A549 (cell line): ENCODE results near the gene PRDM11. TPM values are rescaled to one million over a fixed set of nuclear protein-coding genes. Genes with fewer than 3 reads are reported as not detected.

ENCODE experiments used
- ATAC-seq, 2 experiments: fragments of 200-7000 bp in 1 of 2; fragments of >200 bp in 1 of 2; cut with Nextera tagmentation in 1 of 2; cut with Tn5 transposase in 1 of 2; 3 replicates each; pipeline versions ENCODE4 v1.8.0 to v1.9.1; 2018 to 2020; ENCODE audit warnings: mild to moderate bottlenecking in 1 of 2, moderate library complexity in 1 of 2
- CTCF ChIA-PET: fragments of 300-600 bp; sonication (Branson Sonifier 250); formaldehyde crosslinking; extraction: SDS; loops from one replicate; lab custom pipeline; 2021; ENCODE audit warnings: antibody characterized with exemption, inconsistent platforms; lab: Yijun Ruan, JAX
- POLR2A ChIA-PET: fragments of 350-600 bp; formaldehyde crosslinking; extraction: SDS; loops from one replicate; lab custom pipeline; 2021; ENCODE audit warnings: antibody characterized with exemption, inconsistent platforms; lab: Yijun Ruan, JAX
- DNase-seq, 2 experiments: peaks; one replicate each; pipeline versions ENCODE4 v3.0.0 to v3.0.0-alpha.2; 2011 to 2016; ENCODE audit warnings: low read depth in 1 of 2, low spot score in 1 of 2
- FAIRE-seq: peaks from 2 replicates; lab custom pipeline; 2011; peaks lifted over from hg19 to GRCh38; lab: Jason Lieb, UNC
- H3K27ac ChIP-seq, 2 experiments: fragments of >200 bp; sonication (Bioruptor Twin); formaldehyde crosslinking; 3 replicates each; pipeline ENCODE4 v1.5.1; 2016 to 2017
- H3K4me1 ChIP-seq: fragments of >200 bp; sonication (Bioruptor Twin); formaldehyde crosslinking; 3 replicates; pipeline ENCODE4 v1.6.1; 2016
- H3K4me2 ChIP-seq: fragments of >200 bp; sonication (Bioruptor Twin); formaldehyde crosslinking; 3 replicates; pipeline ENCODE4 v1.6.1; 2016
- H3K4me3 ChIP-seq: fragments of >200 bp; sonication (Bioruptor Twin); formaldehyde crosslinking; 3 replicates; pipeline ENCODE4 v1.5.1; 2016
- H3K9me3 ChIP-seq: fragments of >200 bp; sonication (Bioruptor Twin); formaldehyde crosslinking; 3 replicates; pipeline ENCODE4 v1.6.1; 2016
- ESRRA ChIP-seq: fragments of 150-350 bp; IDR thresholded peaks from 2 replicates; pipeline ENCODE4 v1.6.1; 2014; ENCODE audit warnings: mild to moderate bottlenecking, low read length, borderline replicate concordance
- FOSL2 ChIP-seq, 2 experiments: fragments of 450-650 bp in 1 of 2; fragments of >200 bp in 1 of 2; sonication (Bioruptor Twin) in 1 of 2; formaldehyde crosslinking; IDR thresholded peaks; 2 replicates each; pipeline versions ENCODE4 v1.5.0 to v1.6.1; 2016 to 2020; ENCODE audit warnings: mild to moderate bottlenecking in 1 of 2, moderate library complexity in 1 of 2
- FOXS1 ChIP-seq: fragments of 250-450 bp; sonication (Bioruptor Pico); IDR thresholded peaks from 2 replicates; pipeline ENCODE4 v1.5.0; 2020; ENCODE audit warnings: mild to moderate bottlenecking, moderate library complexity
- HEYL ChIP-seq: fragments of 250-450 bp; sonication (Bioruptor Pico); IDR thresholded peaks from 2 replicates; pipeline ENCODE4 v1.8.0; 2021; ENCODE audit warnings: mild to moderate bottlenecking, moderate library complexity
- HOXB13 ChIP-seq: fragments of 250-450 bp; sonication (Bioruptor Pico); IDR thresholded peaks from 2 replicates; pipeline ENCODE4 v1.5.0; 2020; ENCODE audit warnings: low read depth, mild to moderate bottlenecking, moderate library complexity
- HOXB5 ChIP-seq: fragments of 250-450 bp; sonication (Bioruptor Pico); IDR thresholded peaks from 2 replicates; pipeline ENCODE4 v1.5.0; 2020; ENCODE audit warnings: mild to moderate bottlenecking, moderate library complexity
- JUN ChIP-seq, 2 experiments: fragments of >200 bp; sonication (Bioruptor Twin); formaldehyde crosslinking; IDR thresholded peaks; 2 replicates in 1 of 2; 3 replicates in 1 of 2; pipeline ENCODE4 v1.6.1; 2016 to 2017
- MAZ ChIP-seq: fragments of 150-350 bp; IDR thresholded peaks from 2 replicates; pipeline ENCODE4 v1.6.1; 2014; ENCODE audit warnings: antibody characterized with exemption, low read depth, low read length, borderline replicate concordance
- NPAS2 ChIP-seq: fragments of 250-450 bp; sonication (Bioruptor Pico); IDR thresholded peaks from 2 replicates; pipeline ENCODE4 v1.8.0; 2022; ENCODE audit warnings: mild to moderate bottlenecking, moderate library complexity, borderline replicate concordance
- NR3C1 ChIP-seq: fragments of >200 bp; sonication (Bioruptor Twin); formaldehyde crosslinking; IDR thresholded peaks from 3 replicates; pipeline ENCODE4 v1.6.1; 2017
- PHF8 ChIP-seq: fragments of 200-600 bp; sonication (generic); IDR thresholded peaks from 2 replicates; pipeline ENCODE4 v1.6.1; 2016; ENCODE audit warnings: low read depth, mild to moderate bottlenecking, antibody characterized with exemption, moderate library complexity, borderline replicate concordance
- POLR2A ChIP-seq: IDR thresholded peaks from 2 replicates; pipeline ENCODE4 v1.6.1; 2012; ENCODE audit warnings: mild to moderate bottlenecking, low read length
- RAD21 ChIP-seq, 2 experiments: fragments of >200 bp in 1 of 2; sonication (Bioruptor Twin) in 1 of 2; formaldehyde crosslinking in 1 of 2; IDR thresholded peaks in 1 of 2; conservative IDR thresholded peaks in 1 of 2; 2 replicates in 1 of 2; 3 replicates in 1 of 2; pipeline ENCODE4 v1.6.1; 2012 to 2018; ENCODE audit warnings: inconsistent platforms in 1 of 2
- RARB ChIP-seq: fragments of 250-450 bp; sonication (Bioruptor Pico); IDR thresholded peaks from 2 replicates; pipeline ENCODE4 v1.8.0; 2021; ENCODE audit warnings: mild to moderate bottlenecking, moderate library complexity
- RCOR1 ChIP-seq: fragments of 150-350 bp; IDR thresholded peaks from 2 replicates; pipeline ENCODE4 v1.6.1; 2014; ENCODE audit warnings: antibody characterized with exemption, low read length, low read depth
- RFX5 ChIP-seq: fragments of 450-650 bp; IDR thresholded peaks from 2 replicates; pipeline ENCODE4 v1.7.1; 2014; ENCODE audit warnings: antibody characterized with exemption, mild to moderate bottlenecking, moderate library complexity
- RNF2 ChIP-seq: fragments of 200-600 bp; sonication (generic); IDR thresholded peaks from 2 replicates; pipeline ENCODE4 v1.6.1; 2016; ENCODE audit warnings: low read depth, mild to moderate bottlenecking, antibody characterized with exemption, moderate library complexity, borderline replicate concordance
- TFCP2L1 ChIP-seq: fragments of 250-450 bp; sonication (Bioruptor Pico); IDR thresholded peaks from 2 replicates; pipeline ENCODE4 v1.5.0; 2021; ENCODE audit warnings: mild to moderate bottlenecking
- ZC3H11A ChIP-seq: fragments of 450-650 bp; IDR thresholded peaks from 2 replicates; pipeline ENCODE4 v1.6.1; 2014; ENCODE audit warnings: antibody characterized with exemption, mild to moderate bottlenecking
- ZSCAN20 ChIP-seq: fragments of 250-450 bp; sonication (Bioruptor Pico); IDR thresholded peaks from 2 replicates; pipeline ENCODE4 v1.8.0; 2022; ENCODE audit warnings: mild to moderate bottlenecking, moderate library complexity
- WGBS: methylation state at CpG from one replicate; pipeline ENCODE4 v1.1.6; 2017; ENCODE audit errors: missing lambda C conversion rate; 5-methylcytosine and 5-hydroxymethylcytosine counted together
- polyA plus RNA-seq, 4 experiments: library from polyadenylated mRNA; depleted of rRNA in 3 of 4; stranded (reverse); fragments of >200 nt; fragmentation: RNase III in 1 of 4; extraction: RNeasy Plus Mini Kit Qiagen cat#74134 plus additional on column Dnase treatment in 1 of 4; gene quantifications; 2 replicates in 3 of 4; 3 replicates in 1 of 4; pipeline ENCODE4 v1.2.3, GENCODE V29; 2011 to 2017
- TF ChIP-seq, protein P1 (sequence below): fragments of 250-450 bp; sonication (Bioruptor Pico); IDR thresholded peaks from 2 replicates; pipeline ENCODE4 v1.5.0; 2021; ENCODE audit warnings: mild to moderate bottlenecking, moderate library complexity, borderline replicate concordance
- TF ChIP-seq, protein P2 (sequence below): fragments of 250-450 bp; sonication (Bioruptor Pico); IDR thresholded peaks from 2 replicates; pipeline ENCODE4 v1.5.0; 2020; ENCODE audit warnings: low read depth, mild to moderate bottlenecking, moderate library complexity
- TF ChIP-seq, protein P3 (sequence below): fragments of 450-650 bp; IDR thresholded peaks from 2 replicates; pipeline ENCODE4 v1.6.1; 2014; ENCODE audit warnings: antibody characterized with exemption
- TF ChIP-seq, protein P4 (sequence below): fragments of >200 bp; sonication (Bioruptor Twin); formaldehyde crosslinking; IDR thresholded peaks from 3 replicates; pipeline ENCODE4 v1.6.1; 2016
- TF ChIP-seq, protein P5 (sequence below): IDR thresholded peaks from 2 replicates; pipeline ENCODE4 v1.6.1; 2012
- TF ChIP-seq, protein P6 (sequence below): fragments of >200 bp; sonication (Bioruptor Twin); formaldehyde crosslinking; IDR thresholded peaks from 3 replicates; pipeline ENCODE4 v1.5.1; 2016
- TF ChIP-seq, protein P7 (sequence below): IDR thresholded peaks from 2 replicates; pipeline ENCODE4 v1.6.1; 2012
- TF ChIP-seq, protein P8 (sequence below): fragments of >200 bp; sonication (Bioruptor Twin); formaldehyde crosslinking; IDR thresholded peaks from 2 replicates; pipeline ENCODE4 v1.6.1; 2016

The PRDM11 gene
- polyA plus RNA-seq, 2 of the 4 experiments (the other 2 are of a cell fraction), result 4.3 to 5.3 TPM

DNA sequence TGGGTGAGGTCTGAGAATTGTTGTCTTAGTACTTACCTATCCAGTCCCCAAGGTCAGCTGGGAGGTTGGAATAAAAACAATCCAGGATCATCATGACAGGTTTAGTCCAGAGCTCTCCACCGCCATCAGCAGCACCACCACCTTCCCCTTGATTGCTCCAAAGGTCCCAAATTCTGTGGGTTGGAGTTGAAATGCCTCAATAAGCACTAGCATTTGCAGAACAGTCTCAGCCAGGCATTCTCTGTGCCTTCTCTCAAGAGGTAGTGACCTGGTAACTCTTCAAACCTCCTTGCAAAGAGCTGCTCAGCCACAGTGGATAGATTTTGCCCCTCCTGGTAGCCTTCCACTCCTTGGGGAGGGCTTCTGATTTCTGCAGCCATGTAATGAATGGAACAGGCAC is 69.6 kb downstream of the PRDM11 start:
- WGBS, result 100% methylated on average over 1 of the region's 1 CpG
- no peak for ATAC-seq
- CTCF ChIA-PET, result interaction anchor here (1.2 to 2.3 kb wide), 7 partner anchors 9 to 556 kb away, joined by 3 to 10 read pairs (median 4); no protein-coding TSS in a partner anchor
- Histone ChIP-seq H3K4me1 (no peaks in the 10 kb centered on the region), H3K27ac (no peak overlapping the region), H3K9me3 (no peaks in the 10 kb centered on the region)
- no peak for FAIRE-seq
- no peak for TF ChIP-seq ZC3H11A
- no peak for TF ChIP-seq ZSCAN20 (CRISPR knock-in tag)
- TF ChIP-seq RARB, result no peak
- TF ChIP-seq, protein P1, sequence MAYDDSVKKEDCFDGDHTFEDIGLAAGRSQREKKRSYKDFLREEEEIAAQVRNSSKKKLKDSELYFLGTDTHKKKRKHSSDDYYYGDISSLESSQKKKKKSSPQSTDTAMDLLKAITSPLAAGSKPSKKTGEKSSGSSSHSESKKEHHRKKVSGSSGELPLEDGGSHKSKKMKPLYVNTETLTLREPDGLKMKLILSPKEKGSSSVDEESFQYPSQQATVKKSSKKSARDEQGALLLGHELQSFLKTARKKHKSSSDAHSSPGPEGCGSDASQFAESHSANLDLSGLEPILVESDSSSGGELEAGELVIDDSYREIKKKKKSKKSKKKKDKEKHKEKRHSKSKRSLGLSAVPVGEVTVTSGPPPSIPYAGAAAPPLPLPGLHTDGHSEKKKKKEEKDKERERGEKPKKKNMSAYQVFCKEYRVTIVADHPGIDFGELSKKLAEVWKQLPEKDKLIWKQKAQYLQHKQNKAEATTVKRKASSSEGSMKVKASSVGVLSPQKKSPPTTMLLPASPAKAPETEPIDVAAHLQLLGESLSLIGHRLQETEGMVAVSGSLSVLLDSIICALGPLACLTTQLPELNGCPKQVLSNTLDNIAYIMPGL (CRISPR knock-in tag), result no peak
- TF ChIP-seq, protein P2, sequence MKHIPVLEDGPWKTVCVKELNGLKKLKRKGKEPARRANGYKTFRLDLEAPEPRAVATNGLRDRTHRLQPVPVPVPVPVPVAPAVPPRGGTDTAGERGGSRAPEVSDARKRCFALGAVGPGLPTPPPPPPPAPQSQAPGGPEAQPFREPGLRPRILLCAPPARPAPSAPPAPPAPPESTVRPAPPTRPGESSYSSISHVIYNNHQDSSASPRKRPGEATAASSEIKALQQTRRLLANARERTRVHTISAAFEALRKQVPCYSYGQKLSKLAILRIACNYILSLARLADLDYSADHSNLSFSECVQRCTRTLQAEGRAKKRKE (CRISPR knock-in tag), result no peak
- no peak for TF ChIP-seq RFX5
- no peak for TF ChIP-seq RCOR1
- TF ChIP-seq, protein P3, sequence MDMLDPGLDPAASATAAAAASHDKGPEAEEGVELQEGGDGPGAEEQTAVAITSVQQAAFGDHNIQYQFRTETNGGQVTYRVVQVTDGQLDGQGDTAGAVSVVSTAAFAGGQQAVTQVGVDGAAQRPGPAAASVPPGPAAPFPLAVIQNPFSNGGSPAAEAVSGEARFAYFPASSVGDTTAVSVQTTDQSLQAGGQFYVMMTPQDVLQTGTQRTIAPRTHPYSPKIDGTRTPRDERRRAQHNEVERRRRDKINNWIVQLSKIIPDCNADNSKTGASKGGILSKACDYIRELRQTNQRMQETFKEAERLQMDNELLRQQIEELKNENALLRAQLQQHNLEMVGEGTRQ, result no peak
- TF ChIP-seq HOXB13 (CRISPR knock-in tag), result no peak
- no peak for TF ChIP-seq NR3C1
- TF ChIP-seq MAZ, result no peak
- TF ChIP-seq, protein P4, sequence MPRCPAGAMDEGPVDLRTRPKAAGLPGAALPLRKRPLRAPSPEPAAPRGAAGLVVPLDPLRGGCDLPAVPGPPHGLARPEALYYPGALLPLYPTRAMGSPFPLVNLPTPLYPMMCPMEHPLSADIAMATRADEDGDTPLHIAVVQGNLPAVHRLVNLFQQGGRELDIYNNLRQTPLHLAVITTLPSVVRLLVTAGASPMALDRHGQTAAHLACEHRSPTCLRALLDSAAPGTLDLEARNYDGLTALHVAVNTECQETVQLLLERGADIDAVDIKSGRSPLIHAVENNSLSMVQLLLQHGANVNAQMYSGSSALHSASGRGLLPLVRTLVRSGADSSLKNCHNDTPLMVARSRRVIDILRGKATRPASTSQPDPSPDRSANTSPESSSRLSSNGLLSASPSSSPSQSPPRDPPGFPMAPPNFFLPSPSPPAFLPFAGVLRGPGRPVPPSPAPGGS, result no peak
- no peak for TF ChIP-seq POLR2A
- TF ChIP-seq, protein P5, sequence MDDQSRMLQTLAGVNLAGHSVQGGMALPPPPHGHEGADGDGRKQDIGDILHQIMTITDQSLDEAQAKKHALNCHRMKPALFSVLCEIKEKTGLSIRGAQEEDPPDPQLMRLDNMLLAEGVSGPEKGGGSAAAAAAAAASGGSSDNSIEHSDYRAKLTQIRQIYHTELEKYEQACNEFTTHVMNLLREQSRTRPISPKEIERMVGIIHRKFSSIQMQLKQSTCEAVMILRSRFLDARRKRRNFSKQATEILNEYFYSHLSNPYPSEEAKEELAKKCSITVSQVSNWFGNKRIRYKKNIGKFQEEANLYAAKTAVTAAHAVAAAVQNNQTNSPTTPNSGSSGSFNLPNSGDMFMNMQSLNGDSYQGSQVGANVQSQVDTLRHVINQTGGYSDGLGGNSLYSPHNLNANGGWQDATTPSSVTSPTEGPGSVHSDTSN, result no peak
- TF ChIP-seq ESRRA, result no peak
- TF ChIP-seq RAD21 (conservative IDR thresholded peaks at IDR 0.05 in 1 of 2, IDR thresholded peaks at IDR 0.05 in 1 of 2), result no peak
- TF ChIP-seq, protein P6, sequence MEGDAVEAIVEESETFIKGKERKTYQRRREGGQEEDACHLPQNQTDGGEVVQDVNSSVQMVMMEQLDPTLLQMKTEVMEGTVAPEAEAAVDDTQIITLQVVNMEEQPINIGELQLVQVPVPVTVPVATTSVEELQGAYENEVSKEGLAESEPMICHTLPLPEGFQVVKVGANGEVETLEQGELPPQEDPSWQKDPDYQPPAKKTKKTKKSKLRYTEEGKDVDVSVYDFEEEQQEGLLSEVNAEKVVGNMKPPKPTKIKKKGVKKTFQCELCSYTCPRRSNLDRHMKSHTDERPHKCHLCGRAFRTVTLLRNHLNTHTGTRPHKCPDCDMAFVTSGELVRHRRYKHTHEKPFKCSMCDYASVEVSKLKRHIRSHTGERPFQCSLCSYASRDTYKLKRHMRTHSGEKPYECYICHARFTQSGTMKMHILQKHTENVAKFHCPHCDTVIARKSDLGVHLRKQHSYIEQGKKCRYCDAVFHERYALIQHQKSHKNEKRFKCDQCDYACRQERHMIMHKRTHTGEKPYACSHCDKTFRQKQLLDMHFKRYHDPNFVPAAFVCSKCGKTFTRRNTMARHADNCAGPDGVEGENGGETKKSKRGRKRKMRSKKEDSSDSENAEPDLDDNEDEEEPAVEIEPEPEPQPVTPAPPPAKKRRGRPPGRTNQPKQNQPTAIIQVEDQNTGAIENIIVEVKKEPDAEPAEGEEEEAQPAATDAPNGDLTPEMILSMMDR, result no peak
- TF ChIP-seq TFCP2L1 (CRISPR knock-in tag), result no peak
- TF ChIP-seq JUN (IDR thresholded peaks at IDR 0.05), result no peak
- TF ChIP-seq, all 56 proteins: peak for 0
- H3K4me3 ChIP-seq, result no peak overlapping the region
- no peak for DNase-seq
- POLR2A ChIA-PET, result no interaction called here
- no peak overlapping the region for H3K4me2 ChIP-seq

DNA sequence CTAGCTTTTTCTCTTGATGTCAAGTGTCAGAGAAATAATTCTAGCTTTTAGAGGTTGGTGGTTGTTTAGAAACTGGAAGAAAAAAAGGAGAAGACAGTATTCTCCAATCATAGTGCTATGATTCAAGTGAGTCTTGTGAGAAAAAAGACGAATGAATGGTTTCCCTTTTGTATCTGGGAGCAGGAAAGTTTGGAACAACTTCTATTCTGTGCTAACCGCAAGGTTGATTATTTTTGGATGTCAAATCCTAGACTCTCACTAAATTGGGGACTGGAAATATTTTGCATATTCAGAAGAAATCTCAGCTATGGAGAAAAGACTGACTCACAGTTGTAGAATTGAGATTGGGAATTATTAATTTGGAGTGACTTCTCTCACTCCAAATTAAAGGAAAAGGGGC is 70.5 kb downstream of the PRDM11 start:
- no peaks in the 10 kb centered on the region for H3K4me1 ChIP-seq
- no peak for ATAC-seq
- DNase-seq, result no peak
- no peak overlapping the region for H3K4me3 ChIP-seq
- CTCF ChIA-PET, result interaction anchor here (0.8 to 2.3 kb wide), 7 partner anchors 8 to 555 kb away, joined by 3 to 10 read pairs (median 3); no protein-coding TSS in a partner anchor
- H3K27ac ChIP-seq, result no peak overlapping the region
- no peak for TF ChIP-seq RCOR1
- TF ChIP-seq RAD21 (conservative IDR thresholded peaks at IDR 0.05 in 1 of 2, IDR thresholded peaks at IDR 0.05 in 1 of 2), result no peak
- TF ChIP-seq HOXB5 (CRISPR knock-in tag), result no peak
- TF ChIP-seq ESRRA, result no peak
- TF ChIP-seq, protein P7, sequence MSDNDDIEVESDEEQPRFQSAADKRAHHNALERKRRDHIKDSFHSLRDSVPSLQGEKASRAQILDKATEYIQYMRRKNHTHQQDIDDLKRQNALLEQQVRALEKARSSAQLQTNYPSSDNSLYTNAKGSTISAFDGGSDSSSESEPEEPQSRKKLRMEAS, result no peak
- no peak for TF ChIP-seq HOXB13 (CRISPR knock-in tag)
- TF ChIP-seq NPAS2 (CRISPR knock-in tag), result no peak
- TF ChIP-seq, protein P8, sequence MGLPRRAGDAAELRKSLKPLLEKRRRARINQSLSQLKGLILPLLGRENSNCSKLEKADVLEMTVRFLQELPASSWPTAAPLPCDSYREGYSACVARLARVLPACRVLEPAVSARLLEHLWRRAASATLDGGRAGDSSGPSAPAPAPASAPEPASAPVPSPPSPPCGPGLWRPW, result no peak
- no peak for TF ChIP-seq HEYL
- TF ChIP-seq RNF2, result no peak
- TF ChIP-seq JUN (IDR thresholded peaks at IDR 0.05), result no peak
- TF ChIP-seq FOSL2 (IDR thresholded peaks at IDR 0.05), result no peak
- TF ChIP-seq FOSL2 (CRISPR knock-in tag; IDR thresholded peaks at IDR 0.05), result no peak
- no peak for TF ChIP-seq PHF8
- no peak for TF ChIP-seq ZC3H11A
- no peak for TF ChIP-seq RARB
- no peak for TF ChIP-seq FOXS1 (CRISPR knock-in tag)
- WGBS, result 82% methylated on average over 2 of the region's 2 CpGs
- POLR2A ChIA-PET, result no interaction called here
- H3K4me2 ChIP-seq, result no peak overlapping the region
- no peaks in the 10 kb centered on the region for H3K9me3 ChIP-seq
- no peak for FAIRE-seq
